HTERT RPE-1 (cell line): Measurements from ENCODE around the gene PRR32.
"Not testable (repeated sequence)": the region's sequence is repeated elsewhere in the genome, so short reads cannot be mapped to it uniquely, and the experiment has no call there.

Experiments used
- in situ Hi-C: fragments of 300-500 bp; cut with MboI; formaldehyde crosslinking; loops from 4 replicates; pipeline ENCODE4 v1.14.3; 2020; ENCODE audit warnings: low sequenced_read_pairs

Gene PRR32, protein sequence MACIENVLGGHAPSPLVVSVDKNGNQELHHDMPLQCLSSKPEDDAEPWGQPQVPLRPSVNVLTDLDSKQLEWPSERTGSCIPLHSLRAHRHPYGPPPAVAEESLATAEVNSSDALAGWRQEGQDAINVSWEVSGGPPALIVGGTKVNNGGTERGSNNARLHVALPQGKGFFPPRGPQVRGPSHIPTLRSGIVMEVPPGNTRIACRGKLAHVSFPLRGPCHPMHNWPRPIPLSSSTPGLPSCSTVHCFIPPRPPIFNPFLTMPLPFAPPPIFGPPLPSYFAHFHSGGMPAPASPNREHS

GRCh38 chrX:126819429-126819828, at the start of gene PRR32:
PRR32 (plus strand) TSS chrX:126819729; CDS start chrX:126819844, 115 bp downstream.
- in situ Hi-C loops = no loop called here

GRCh38 chrX:126770179-126770578, 49.4 kb upstream of the PRR32 start:
- in situ Hi-C loops = no loop called here

DNA sequence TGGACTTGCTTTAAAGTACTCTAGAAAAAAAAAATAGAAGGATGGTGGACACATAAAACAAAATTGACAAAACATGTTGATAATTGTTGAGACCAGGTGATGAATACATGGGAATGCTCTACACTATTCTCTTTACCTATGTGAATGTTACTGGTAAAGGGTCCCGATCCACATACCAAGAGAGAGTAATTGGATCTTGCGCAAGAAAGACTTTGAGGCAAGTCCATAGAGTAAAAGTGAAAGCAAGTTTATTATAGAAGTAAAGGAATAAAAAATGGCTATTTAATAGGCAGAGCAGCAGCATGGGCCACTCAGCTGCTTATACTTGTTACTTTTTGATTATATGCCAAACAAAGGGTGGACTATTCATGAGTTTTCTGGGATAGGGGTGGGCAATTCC, 34.0 kb upstream of the PRR32 start:
- in situ Hi-C loops = no loop called here

DNA sequence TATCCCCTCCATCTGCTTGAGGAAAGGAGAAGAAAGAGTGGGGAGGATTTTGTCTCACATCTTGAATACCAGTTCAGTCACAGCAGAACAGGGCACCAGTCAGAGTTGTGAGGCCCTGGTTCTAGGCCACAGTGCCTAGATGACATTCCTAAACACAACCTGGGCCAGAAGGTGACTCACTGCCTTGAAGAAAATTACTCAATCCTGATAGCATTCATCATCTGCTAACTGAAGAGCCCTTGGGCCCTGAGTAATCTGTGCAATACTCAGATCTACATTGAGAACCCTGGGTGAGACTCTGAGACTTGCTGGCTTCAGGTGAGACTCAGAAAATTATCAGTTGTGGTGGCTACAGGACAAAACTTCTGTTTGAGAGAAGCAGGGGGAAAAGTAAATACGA, 20.5 kb upstream of the PRR32 start:
- in situ Hi-C loops = no loop called here

DNA sequence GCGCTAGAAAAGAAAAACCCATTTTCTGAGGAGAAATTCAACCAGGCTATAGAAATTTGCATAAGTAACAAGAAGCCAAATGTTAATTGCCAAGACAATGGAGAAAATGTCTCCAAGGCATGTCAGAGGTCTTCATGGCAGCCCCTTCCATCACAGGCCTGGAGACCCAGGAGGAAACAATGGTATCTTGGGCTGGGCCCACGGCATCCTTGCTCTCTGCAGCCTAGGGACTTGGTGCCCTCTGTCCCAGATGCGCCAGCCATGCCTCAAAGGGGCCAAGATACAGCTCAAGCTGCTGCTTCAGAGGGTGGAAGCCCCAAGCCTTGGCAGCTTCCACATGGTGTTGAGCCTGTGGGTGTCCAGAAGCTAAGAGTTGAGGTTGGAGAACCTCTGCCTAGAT, 12.7 kb upstream of the PRR32 start:
- in situ Hi-C loops = not testable (repeated sequence)

DNA sequence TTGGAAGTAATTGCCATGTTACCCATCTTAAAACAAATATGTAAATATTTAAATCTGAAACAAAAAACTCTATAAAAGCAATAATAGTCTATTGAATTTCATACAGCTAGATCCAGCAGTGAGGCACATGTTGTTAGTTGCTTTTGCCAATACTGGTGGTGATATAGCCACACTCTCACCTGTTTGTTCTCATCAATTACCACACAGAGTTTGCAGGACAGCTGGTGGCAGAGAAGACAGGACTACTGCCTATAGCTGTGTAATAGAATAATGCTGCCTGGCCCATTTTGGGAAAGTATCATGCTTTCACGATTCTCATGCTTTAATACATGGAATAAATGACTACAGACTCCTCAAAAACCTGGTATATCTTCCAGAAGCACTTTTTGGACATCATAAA, 3.7 kb upstream of the PRR32 start:
- in situ Hi-C loops = no loop called here

DNA sequence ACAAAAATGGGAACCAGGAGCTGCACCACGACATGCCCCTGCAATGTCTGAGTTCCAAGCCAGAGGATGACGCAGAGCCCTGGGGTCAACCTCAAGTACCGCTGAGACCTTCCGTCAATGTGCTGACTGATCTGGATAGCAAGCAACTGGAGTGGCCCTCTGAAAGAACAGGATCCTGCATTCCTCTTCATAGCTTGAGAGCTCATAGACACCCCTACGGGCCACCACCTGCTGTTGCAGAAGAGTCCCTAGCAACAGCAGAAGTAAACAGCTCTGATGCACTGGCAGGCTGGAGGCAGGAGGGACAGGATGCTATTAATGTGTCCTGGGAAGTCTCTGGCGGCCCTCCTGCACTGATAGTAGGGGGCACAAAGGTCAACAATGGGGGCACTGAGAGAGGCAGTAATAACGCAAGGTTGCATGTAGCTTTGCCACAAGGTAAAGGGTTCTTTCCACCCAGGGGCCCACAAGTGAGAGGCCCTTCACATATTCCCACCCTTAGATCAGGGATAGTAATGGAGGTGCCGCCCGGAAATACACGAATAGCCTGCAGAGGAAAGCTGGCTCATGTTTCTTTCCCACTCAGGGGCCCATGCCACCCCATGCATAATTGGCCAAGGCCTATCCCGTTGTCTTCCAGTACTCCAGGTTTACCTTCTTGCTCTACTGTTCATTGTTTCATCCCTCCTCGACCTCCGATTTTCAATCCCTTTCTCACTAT, 1.3 kb downstream of the PRR32 start:
- in situ Hi-C loops = no loop called here

GRCh38 chrX:126824338-126825007, 4.9 kb downstream of the PRR32 start:
- in situ Hi-C loops = no loop called here

- in situ Hi-C loops = no loop called here
Observed at GRCh38 chrX:126825566-126826193, 6.2 kb downstream of the PRR32 start.

DNA sequence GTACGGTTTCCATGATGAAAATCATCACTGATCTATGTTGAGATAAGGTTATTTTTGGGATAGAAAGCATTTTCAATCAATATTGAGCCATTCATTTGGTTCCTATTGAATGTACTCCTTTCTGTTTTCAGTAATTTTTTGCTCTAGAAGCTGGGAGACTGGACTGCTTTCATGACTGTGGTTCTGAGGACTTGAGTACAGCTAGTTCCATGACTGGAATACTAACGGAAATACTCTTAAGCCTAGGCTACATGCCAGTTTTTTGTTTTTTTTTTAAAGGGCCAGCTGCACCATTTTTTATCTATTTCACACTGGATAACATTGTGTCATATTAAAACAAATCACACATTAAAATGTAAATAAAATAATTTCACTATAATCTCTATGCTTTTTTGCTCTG, 16.7 kb downstream of the PRR32 start:
- in situ Hi-C loops = no loop called here

DNA sequence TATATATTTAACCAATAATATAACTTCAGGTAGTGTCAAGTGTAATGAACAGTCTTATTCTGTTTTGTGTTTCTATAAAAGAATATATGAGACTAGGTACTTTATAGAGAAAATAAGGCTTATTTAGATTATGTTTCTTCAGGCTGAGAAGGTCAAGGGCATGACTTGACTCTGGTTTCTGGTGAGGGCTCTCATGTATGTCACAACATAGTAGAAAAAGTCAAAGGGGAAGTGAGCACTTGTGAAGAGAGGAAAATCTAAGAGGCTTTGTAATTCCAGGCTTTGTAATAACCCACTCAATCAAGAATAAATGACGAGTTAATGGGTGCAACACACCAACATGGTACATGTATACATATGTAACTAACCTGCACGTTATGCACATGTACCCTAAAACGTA, 27.6 kb downstream of the PRR32 start:
- in situ Hi-C loops = no loop called here

- in situ Hi-C loops = no loop called here
Observed at GRCh38 chrX:126855839-126856524, 36.5 kb downstream of the PRR32 start.
